ENCODE results near the gene TTC24.
"Not testable (repeated sequence)": the region's sequence is repeated elsewhere in the genome, so short reads cannot be mapped to it uniquely, and the experiment has no call there.

Gene TTC24

DNA sequence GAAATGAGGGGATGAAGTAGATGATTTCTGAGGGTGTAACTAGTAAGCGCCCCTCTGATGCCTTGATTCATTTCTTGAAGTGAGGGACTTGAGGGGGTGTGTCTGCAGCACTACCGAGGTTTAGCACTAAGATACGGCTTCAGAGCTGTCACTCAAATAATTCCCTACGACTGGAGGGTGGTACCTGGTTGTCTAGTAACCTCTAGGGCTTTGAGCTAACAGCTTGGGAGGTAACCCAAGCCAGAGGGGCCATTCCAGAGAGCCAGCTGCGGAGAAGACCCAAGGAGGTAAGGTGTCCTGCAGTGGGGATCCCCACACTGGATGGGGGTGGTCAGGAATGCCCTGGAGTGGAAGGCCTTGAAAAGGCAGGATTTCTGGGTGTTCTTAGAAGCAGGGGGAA, at the start of gene TTC24:
TSS of gene TTC24 (plus strand) at position 252 of the 400 bp plus-strand sequence. CDS start 1,642 bp downstream, outside the sequence.
- no peak for DNase-seq (ENCODE audit: low read depth)

GRCh38 chr1:156530006-156530405, 49.5 kb upstream of the TTC24 start:
- DNase-seq (ENCODE audit: low read depth): no peak

DNA sequence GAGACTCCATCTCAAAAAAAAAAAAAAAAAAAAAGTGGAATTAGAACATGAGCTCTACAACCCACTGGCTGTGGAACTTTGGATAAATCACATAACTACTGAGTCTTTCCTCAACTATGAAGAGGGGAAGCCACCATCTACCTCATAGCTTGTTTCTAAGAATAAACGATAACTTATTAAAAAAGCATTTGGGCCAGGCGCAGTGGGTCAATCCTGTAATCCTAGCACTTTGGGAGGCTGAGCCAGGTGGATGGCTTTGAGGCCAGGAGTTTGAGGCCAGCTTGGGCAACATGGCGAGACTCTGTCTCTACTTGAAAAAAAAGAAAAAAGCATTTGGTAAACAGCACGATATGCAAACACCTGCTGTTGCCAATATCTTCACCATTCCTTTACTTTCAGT, 47.1 kb upstream of the TTC24 start:
- DNase-seq (ENCODE audit: low read depth): no peak

GRCh38 chr1:156533568-156534220, 45.8 kb upstream of the TTC24 start:
- DNase-seq (ENCODE audit: low read depth): no peak

GRCh38 chr1:156534424-156535060, 45.0 kb upstream of the TTC24 start:
- DNase-seq (ENCODE audit: low read depth): no peak

DNA sequence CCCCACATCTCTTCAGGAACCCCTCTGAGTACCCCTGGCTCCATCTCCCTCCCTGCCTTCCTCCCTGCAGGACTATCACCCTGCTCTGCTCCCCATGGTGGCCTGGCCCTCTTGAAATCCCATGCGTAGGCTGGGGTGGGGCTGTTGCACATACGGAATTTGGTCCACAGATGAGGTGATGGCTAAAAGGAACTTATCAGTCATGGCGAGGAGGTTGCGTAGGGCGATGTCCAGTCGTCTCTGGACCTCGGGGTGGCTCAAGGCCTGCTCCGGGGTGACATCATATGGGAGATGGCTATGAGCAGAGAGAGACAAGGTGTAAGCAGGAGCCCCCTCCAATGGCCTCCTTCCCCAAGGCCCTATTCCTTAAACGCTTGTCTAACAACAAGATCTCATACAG, 42.5 kb upstream of the TTC24 start:
- no peak for DNase-seq (ENCODE audit: low read depth)

DNA sequence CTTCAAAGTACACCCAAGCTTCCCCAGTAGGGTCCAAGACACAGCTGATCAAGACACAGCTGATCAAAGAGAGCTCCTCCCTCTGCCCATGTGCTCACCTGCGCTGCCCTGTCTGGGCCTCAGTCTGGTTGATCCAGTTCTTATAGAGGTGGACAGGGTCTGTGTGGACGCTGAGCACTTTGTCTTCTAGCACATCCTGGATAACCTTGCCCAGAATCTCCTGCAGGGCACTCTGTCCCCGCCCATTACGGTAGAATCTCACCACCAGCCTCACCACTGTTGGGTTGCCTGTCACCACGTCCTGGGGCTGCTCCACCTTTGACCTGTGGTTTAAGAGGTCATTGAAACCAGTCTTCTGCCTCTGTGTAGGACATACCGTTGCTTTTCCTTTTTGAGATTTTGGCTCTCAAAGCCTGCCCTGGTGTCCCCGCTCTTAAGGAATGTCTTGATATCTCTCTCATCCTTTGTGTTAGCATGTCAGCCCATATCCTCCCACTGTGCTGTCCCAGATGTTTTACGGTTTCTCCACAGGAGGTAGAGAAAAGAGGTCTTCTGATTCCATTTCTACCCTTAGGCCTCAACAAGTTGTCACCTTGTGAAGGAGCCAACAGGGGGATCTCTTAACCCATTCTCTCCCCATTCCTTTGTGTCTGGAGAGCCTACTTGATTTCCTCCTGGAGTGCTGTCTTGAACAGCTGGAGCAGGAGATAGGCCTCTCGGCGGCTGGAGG, 40.6 kb upstream of the TTC24 start:
- DNase-seq (ENCODE audit: low read depth): no peak

DNA sequence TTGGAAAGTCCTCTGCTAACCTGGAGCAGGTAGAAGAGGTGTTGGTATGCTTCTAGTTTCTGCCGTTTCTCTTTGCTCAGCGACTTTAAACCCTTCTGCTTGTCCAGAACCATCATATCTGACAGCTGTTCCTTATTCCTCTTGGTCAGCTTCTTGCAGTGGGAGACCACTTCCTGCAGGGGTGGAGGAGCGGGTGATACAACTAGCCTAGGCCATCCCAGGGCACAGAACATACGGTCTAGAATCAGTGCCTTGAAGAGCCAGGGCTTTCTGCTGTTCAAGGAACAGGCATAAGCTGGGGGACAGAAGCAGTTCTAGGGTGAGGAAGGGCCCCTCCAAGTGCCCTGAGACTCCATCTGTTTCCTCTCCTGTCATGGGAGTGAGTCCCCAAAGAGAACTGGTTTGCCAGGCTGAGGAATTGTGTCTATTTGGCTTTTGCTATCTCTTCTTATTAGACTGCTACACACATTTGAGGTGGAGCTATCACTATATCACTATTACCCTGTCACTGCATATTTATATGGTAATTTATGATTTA, 39.6 kb upstream of the TTC24 start:
- no peak for DNase-seq (ENCODE audit: low read depth)

- no peak for DNase-seq (ENCODE audit: low read depth)
These were observed 38.6 kb upstream of the TTC24 start for GRCh38 chr1:156540955-156541354.

GRCh38 chr1:156543066-156543465, 36.5 kb upstream of the TTC24 start:
- DNase-seq (ENCODE audit: low read depth): no peak

DNA sequence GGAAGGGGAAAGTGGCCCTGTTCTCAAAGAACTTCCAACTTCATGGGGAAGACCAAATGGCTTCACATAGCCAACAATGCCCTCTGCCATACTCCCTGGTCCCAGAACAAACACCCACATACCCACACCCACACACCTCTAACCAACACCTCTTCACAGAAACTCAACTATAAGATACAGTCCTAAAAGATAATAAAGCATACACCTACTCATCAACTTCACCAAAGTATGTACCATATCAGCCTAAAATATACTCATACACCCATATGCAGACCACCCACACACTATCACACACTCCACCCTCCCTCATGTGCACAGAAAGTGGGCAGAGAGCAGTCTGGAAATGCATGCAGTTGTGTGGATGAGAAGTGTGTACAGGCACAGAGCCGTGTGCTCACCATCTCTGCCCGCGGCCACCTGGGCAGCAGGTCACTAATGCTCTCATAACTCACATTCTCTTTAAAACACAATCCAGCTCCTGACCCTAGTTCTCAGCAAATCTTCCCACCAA, 34.9 kb upstream of the TTC24 start:
- no peak for DNase-seq (ENCODE audit: low read depth)

GRCh38 chr1:156546267-156546666, 33.3 kb upstream of the TTC24 start:
- DNase-seq (ENCODE audit: low read depth): no peak

DNA sequence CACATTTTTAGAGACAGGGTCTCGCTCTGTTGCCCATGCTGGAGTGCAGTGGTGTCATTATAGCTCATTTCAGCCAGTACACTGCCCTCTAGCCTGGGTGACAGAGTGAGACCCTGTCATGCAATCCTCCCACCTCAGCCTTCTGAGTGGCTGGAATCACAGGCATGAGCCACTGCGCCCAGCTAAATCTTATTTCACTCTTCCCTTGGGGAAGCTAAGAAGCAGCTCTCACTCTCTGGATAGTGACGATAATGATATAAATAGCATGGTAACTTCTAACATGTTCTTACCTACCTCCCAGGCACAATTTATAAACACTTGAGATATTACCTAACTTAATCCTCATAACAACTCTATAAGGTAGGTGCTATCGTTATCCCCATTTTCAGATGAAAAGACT, 32.1 kb upstream of the TTC24 start:
- DNase-seq (ENCODE audit: low read depth): no peak

- no peak for DNase-seq (ENCODE audit: low read depth)
These were observed 31.5 kb upstream of the TTC24 start for GRCh38 chr1:156547982-156548381.

DNA sequence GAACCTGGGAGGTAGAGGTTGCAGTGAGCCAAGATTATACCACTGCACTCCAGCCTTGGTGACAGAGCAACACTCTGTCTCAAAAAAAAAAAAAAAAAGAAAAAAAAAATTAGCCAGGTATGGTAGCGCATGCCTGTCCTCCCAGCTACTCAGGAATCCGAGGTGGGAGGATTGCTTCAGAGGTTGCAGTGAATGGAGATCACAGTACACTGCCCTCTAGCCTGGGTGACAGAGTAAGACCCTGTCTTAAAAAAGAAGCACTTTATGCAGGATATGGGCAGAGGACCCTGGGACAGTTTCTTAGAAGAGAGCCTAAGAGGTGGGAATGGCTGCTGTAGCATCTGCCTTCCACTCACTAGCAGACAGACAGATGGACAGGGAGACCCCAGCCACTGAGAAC, 30.1 kb upstream of the TTC24 start:
- no peak for DNase-seq (ENCODE audit: low read depth)

DNA sequence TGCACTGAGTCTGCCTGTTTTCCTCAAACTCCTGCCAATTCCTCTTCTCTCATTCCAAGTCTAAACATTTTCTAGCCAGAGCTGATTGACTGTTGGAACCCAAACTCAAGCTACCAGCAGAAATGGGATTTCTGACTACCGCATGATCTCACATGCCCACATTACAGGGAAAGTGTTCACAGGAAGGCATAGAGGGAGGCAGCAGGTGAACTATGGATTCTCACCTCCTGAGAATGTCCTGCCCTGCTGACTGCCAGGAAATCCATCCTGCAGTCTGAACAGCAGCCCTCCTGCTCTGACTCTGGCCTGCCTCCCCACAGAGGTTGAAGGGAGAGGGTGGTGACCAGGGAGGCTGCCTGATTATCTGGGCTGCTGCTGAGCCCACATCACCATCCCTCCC, 29.7 kb upstream of the TTC24 start:
- DNase-seq (ENCODE audit: low read depth): no peak

DNA sequence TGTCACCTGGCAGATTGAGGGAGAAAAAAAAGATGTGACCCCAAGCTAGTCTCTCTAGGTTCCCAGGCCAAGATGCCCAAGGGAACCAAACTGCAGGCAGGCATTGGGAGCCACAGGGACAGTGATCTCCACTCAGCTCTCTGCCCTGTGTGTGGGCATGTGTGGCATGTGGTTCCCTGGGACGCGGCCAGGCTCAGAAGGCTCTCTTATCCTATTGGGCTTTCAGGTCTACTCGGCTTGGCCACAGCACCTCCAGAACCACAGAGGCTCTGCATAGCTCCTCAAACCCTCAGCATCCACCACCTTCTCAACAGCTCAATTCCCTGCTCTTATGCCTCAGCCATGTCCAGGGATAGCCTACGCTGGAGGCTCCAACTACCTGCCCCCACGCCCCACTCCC, 29.2 kb upstream of the TTC24 start:
- DNase-seq (ENCODE audit: low read depth): no peak

GRCh38 chr1:156551066-156551643, 28.4 kb upstream of the TTC24 start:
- no peak for DNase-seq (ENCODE audit: low read depth)

DNA sequence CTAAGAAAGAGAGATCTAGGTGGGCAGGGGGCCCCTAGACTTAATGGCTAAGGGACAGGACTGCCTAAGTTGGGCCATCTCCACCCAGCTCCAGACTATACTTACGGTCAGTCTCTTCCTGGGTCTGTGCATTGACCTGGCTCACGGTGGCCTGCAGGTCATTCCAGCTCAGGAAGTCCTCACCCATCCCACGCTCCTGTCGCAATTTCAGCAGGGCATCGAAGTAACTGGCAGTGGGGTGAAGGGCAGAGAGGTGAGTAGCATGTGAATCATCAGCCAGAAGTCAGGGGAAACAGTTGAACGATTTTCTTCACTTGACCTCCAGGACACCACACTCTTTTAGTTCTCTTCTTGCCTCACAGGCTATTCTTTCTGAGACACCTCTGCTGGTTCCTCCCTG, 27.7 kb upstream of the TTC24 start:
- DNase-seq (ENCODE audit: low read depth): no peak

DNA sequence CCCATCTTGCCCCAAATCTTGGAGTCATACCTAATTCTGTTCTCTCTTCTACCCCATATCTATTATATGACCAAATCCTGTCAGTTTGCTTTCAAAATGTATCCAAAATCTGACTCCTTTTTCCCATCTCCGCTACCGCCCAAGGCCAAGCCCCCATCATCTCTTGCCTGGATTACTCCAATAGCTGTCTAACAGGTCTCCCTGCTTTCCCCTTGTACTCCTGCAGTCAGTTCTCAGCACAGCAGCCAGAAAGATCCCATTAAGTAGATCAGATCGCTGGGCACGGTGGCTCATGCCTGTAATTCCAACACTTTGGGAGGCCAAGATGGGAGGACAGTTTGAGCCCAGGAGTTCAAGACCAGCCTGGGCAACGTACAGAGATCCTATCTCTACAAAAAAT, 27.0 kb upstream of the TTC24 start:
- DNase-seq (ENCODE audit: low read depth): no peak

DNA sequence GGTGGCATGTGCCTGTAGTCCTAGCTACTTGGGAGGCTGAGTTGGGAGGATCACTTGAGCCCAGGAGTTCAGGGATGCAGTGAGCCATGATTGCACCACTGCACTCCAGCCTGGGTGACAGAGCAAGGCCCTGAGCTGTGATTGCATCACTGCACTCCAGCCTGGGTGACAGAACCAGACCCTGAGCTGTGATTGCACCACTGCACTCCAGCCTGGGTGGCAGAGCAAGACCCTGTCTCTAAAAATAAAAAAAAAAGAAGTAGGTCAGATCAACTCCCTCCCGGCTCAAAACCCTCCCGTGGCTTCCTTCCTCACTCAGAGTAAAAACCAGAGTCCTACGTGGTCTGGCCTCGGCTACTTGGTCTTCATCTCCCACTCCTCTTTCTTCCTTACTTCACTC, 26.6 kb upstream of the TTC24 start:
- DNase-seq (ENCODE audit: low read depth): not testable (repeated sequence)

DNA sequence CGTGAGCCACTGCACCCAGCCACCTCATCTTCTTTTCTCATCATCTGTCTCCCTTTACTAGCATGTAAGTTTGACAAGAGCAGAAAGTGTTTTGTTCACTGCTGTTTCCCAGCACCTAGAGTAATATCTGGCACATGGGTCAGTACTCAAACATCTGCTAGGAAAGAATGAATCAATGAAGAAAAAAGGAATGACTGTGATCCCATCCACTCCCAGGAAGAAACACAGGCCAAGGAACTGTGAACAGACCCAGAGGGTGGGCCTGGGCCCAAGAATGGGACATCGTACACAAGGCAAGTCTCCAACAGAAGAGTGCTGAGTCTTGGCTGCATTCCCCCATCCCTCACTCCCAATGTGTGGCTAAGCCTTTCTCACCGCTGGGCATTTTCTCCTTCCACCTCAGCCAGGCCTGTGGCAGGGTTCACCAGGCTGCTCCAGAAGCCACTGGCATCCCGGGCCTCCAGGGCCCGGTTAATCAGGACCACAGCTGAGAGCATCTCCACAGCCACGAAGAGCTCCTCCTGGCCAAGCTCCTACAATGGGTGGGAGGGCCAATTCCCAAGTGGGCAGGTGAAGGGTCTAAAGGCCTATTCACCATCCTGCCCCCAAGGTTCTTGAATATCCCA, 25.6 kb upstream of the TTC24 start:
- no peak for DNase-seq (ENCODE audit: low read depth)
